HEK293 (cell line): ENCODE data around the gene GPC2.
A peak's percentile ranks its signal among the peaks of the same experiment; 100 is the strongest.

Experiments
- CTCF ChIA-PET: fragments of 350-600 bp; formaldehyde crosslinking; extraction: SDS; loops from one replicate; lab custom pipeline; 2021; ENCODE audit warnings: antibody characterized with exemption; lab: Yijun Ruan, JAX
- POLR2A ChIA-PET: fragments of 300-600 bp; formaldehyde crosslinking; extraction: SDS; loops from one replicate; lab custom pipeline; 2020; ENCODE audit warnings: antibody characterized with exemption, inconsistent platforms; lab: Yijun Ruan, JAX
- H3K27ac ChIP-seq: fragments of 200-500 bp; sonication (Bioruptor generic); 2 replicates; pipeline ENCODE4 v1.5.1; 2014; ENCODE audit warnings: low read depth, low read length, control low read depth, inconsistent platforms; ENCODE audit errors: extremely low read depth
- H3K36me3 ChIP-seq, 2 experiments: fragments of 200-500 bp in 1 of 2; sonication (Bioruptor generic) in 1 of 2; 1 replicate in 1 of 2; 2 replicates in 1 of 2; pipeline ENCODE4 v1.5.1; 2014 to 2017; ENCODE audit warnings: inconsistent platforms in 2 of 2, low read length in 2 of 2; ENCODE audit not compliant: control insufficient read depth in 2 of 2, insufficient read depth in 1 of 2
- H3K4me1 ChIP-seq: fragments of 200-500 bp; sonication (Bioruptor generic); 2 replicates; pipeline ENCODE4 v1.5.1; 2014; ENCODE audit warnings: mild to moderate bottlenecking, low read length, inconsistent platforms; ENCODE audit not compliant: control insufficient read depth, insufficient read depth
- H3K4me3 ChIP-seq: 2 replicates; pipeline ENCODE4 v1.5.1; 2011; ENCODE audit warnings: low read depth, mild to moderate bottlenecking, control low read depth, low read length, moderate library complexity
- H3K9me3 ChIP-seq: fragments of 200-500 bp; sonication (Bioruptor generic); 2 replicates; pipeline ENCODE4 v1.5.1; 2014; ENCODE audit warnings: low read depth, low read length, inconsistent platforms; ENCODE audit not compliant: control insufficient read depth, insufficient read depth
- BCL11B ChIP-seq: fragments of 450-650 bp; formaldehyde crosslinking; IDR thresholded peaks from 2 replicates; pipeline ENCODE4 v1.5.1; 2016; ENCODE audit warnings: low read depth, missing biosample characterization, missing genetic modification characterization
- ELK4 ChIP-seq: IDR thresholded peaks from 2 replicates; pipeline ENCODE4 v1.6.1; 2011; ENCODE audit warnings: mild to moderate bottlenecking, low read depth, low read length, borderline replicate concordance
- GLI2 ChIP-seq: fragments of 450-650 bp; formaldehyde crosslinking; IDR thresholded peaks from 2 replicates; pipeline ENCODE4; 2017; ENCODE audit warnings: missing biosample characterization, missing genetic modification characterization, low read depth, borderline replicate concordance
- GLIS1 ChIP-seq: fragments of 450-650 bp; formaldehyde crosslinking; IDR thresholded peaks from 2 replicates; pipeline ENCODE4 v1.5.1; 2016; ENCODE audit warnings: missing biosample characterization, missing genetic modification characterization
- GLIS2 ChIP-seq: fragments of 450-650 bp; formaldehyde crosslinking; IDR thresholded peaks from 2 replicates; pipeline ENCODE4 v1.5.1; 2016; ENCODE audit warnings: missing biosample characterization, missing genetic modification characterization
- INSM2 ChIP-seq: fragments of 450-650 bp; formaldehyde crosslinking; IDR thresholded peaks from 2 replicates; pipeline ENCODE4 v1.5.1; 2016; ENCODE audit warnings: missing biosample characterization, missing genetic modification characterization
- OSR2 ChIP-seq: fragments of 450-650 bp; formaldehyde crosslinking; IDR thresholded peaks from 2 replicates; pipeline ENCODE4 v1.5.1; 2016; ENCODE audit warnings: missing biosample characterization, missing genetic modification characterization
- PBX3 ChIP-seq: sonication (generic); formaldehyde crosslinking; IDR thresholded peaks from 2 replicates; pipeline ENCODE4 v1.8.1; 2022; ENCODE audit warnings: mild to moderate bottlenecking, moderate library complexity, missing genetic modification reagents
- PRDM10 ChIP-seq: fragments of 450-650 bp; formaldehyde crosslinking; IDR thresholded peaks from 2 replicates; pipeline ENCODE4 v1.5.1; 2016; ENCODE audit warnings: missing biosample characterization, missing genetic modification characterization
- SP3 ChIP-seq: fragments of 450-650 bp; formaldehyde crosslinking; IDR thresholded peaks from 2 replicates; pipeline ENCODE4 v1.5.1; 2016; ENCODE audit warnings: missing biosample characterization, missing genetic modification characterization
- TRIM28 ChIP-seq: IDR thresholded peaks from 2 replicates; pipeline ENCODE4 v1.6.1; 2011; ENCODE audit warnings: low read length, control low read depth, borderline replicate concordance
- YY1 ChIP-seq: fragments of 450-650 bp; formaldehyde crosslinking; IDR thresholded peaks from 2 replicates; pipeline ENCODE4 v1.5.1; 2018; ENCODE audit warnings: missing biosample characterization, missing genetic modification characterization
- ZBTB17 ChIP-seq: fragments of 450-650 bp; formaldehyde crosslinking; IDR thresholded peaks from 2 replicates; pipeline ENCODE4 v1.5.1; 2016; ENCODE audit warnings: missing biosample characterization, missing genetic modification characterization
- ZBTB26 ChIP-seq: fragments of 450-650 bp; formaldehyde crosslinking; optimal IDR thresholded peaks from 2 replicates; pipeline ENCODE3; 2016; ENCODE audit warnings: missing biosample characterization, mild to moderate bottlenecking, missing genetic modification characterization
- ZBTB7A ChIP-seq: fragments of 450-650 bp; formaldehyde crosslinking; IDR thresholded peaks from 2 replicates; pipeline ENCODE4 v1.5.1; 2016; ENCODE audit warnings: low read depth, missing biosample characterization, missing genetic modification characterization
- ZBTB8A ChIP-seq: fragments of 450-650 bp; formaldehyde crosslinking; IDR thresholded peaks from 2 replicates; pipeline ENCODE4 v1.5.1; 2016; ENCODE audit warnings: missing biosample characterization, missing genetic modification characterization
- ZEB2 ChIP-seq: fragments of 450-650 bp; formaldehyde crosslinking; IDR thresholded peaks from 2 replicates; pipeline ENCODE4 v1.5.1; 2016; ENCODE audit warnings: missing biosample characterization, missing genetic modification characterization
- ZFP37 ChIP-seq: fragments of 450-650 bp; formaldehyde crosslinking; IDR thresholded peaks from 2 replicates; pipeline ENCODE4 v1.5.1; 2016; ENCODE audit warnings: missing biosample characterization, missing genetic modification characterization
- ZNF132 ChIP-seq: fragments of 450-650 bp; formaldehyde crosslinking; IDR thresholded peaks from 2 replicates; pipeline ENCODE4 v1.5.1; 2017; ENCODE audit warnings: missing biosample characterization, missing genetic modification characterization, borderline replicate concordance
- ZNF24 ChIP-seq: fragments of 450-650 bp; formaldehyde crosslinking; IDR thresholded peaks from 2 replicates; pipeline ENCODE4 v1.5.1; 2016; ENCODE audit warnings: missing biosample characterization, missing genetic modification characterization
- ZNF248 ChIP-seq: fragments of 450-650 bp; formaldehyde crosslinking; IDR thresholded peaks from 2 replicates; pipeline ENCODE4 v1.5.1; 2017; ENCODE audit warnings: missing biosample characterization, missing genetic modification characterization
- ZNF501 ChIP-seq: fragments of 450-650 bp; formaldehyde crosslinking; IDR thresholded peaks from 2 replicates; pipeline ENCODE4 v1.5.1; 2016; ENCODE audit warnings: missing biosample characterization, missing genetic modification characterization
- ZNF600 ChIP-seq: fragments of 450-650 bp; formaldehyde crosslinking; IDR thresholded peaks from 2 replicates; pipeline ENCODE4 v1.5.1; 2016; ENCODE audit warnings: missing biosample characterization, missing genetic modification characterization
- ZNF610 ChIP-seq: fragments of 450-650 bp; formaldehyde crosslinking; IDR thresholded peaks from 2 replicates; pipeline ENCODE4 v1.5.1; 2016; ENCODE audit warnings: missing biosample characterization, missing genetic modification characterization, borderline replicate concordance
- ZNF704 ChIP-seq: fragments of 450-650 bp; formaldehyde crosslinking; IDR thresholded peaks from 2 replicates; pipeline ENCODE4 v1.5.1; 2016; ENCODE audit warnings: missing biosample characterization, missing genetic modification characterization

GPC2 gene

GRCh38 chr7:100177045-100178001 lies at the start of gene GPC2, which contains the start of gene STAG3:
Gene GPC2, minus strand, starts transcription at chr7:100177381. Its CDS starts 182 bp downstream, at chr7:100177199.
Gene STAG3, plus strand, starts transcription at chr7:100177918. Its CDS starts 2,639 bp downstream, at chr7:100180557.
- Histone ChIP-seq H3K9me3 (no peaks in the 10 kb centered on the region), H3K4me1 (no peaks in the 10 kb centered on the region), H3K36me3 (no peaks in the 10 kb centered on the region), H3K4me3 (peak within 1 kb of the TSS; percentile 66), H3K27ac (no peak within 1 kb of the TSS)
- POLR2A ChIA-PET = interaction anchor here (0.6 to 1.9 kb wide), 12 partner anchors 10 to 864 kb away, joined by 3 to 14 read pairs (median 4); partner anchors contain the start of genes GAL3ST4, LAMTOR4, MBLAC1 and TRAPPC14
- CTCF ChIA-PET = interaction anchor here (0.6 to 2.2 kb wide), 4 partner anchors 15 to 45 kb away, joined by 3 to 7 read pairs (median 5); no protein-coding TSS in a partner anchor
- 0 out of 2 replicates have a peak, but pooled peaks have one; percentile 9 for TF ChIP-seq GLIS1 (tag by site-specific recombination)
- TF ChIP-seq GLI2 (tag by site-specific recombination) = no peak
- TF ChIP-seq ZNF248 (tag by site-specific recombination) = no peak
- TF ChIP-seq YY1 = no peak
- TF ChIP-seq ZBTB8A (tag by site-specific recombination) = 0 out of 2 replicates have a peak, but pooled peaks have one; percentile 17
- no peak for TF ChIP-seq ZBTB7A (tag by site-specific recombination)
- TF ChIP-seq ZFP37 = no peak
- TF ChIP-seq TRIM28 = no peak
- no peak for TF ChIP-seq ZNF132
- no peak for TF ChIP-seq PRDM10 (tag by site-specific recombination)
- TF ChIP-seq SP3 (tag by site-specific recombination) = peak; percentile 78
- no peak for TF ChIP-seq ZEB2 (tag by site-specific recombination)
- no peak for TF ChIP-seq ELK4
- peak; percentile 27; the same call in 1 of the 2 replicates for TF ChIP-seq GLIS2 (tag by site-specific recombination)
- no peak for TF ChIP-seq BCL11B
- no peak for TF ChIP-seq ZNF704 (tag by site-specific recombination)
- peak; percentile 37 for TF ChIP-seq ZBTB26 (tag by site-specific recombination)
- TF ChIP-seq ZNF24 (tag by site-specific recombination) = no peak
- no peak for TF ChIP-seq OSR2 (tag by site-specific recombination)
- no peak for TF ChIP-seq ZNF501
- peak; percentile 96 for TF ChIP-seq ZBTB17 (tag by site-specific recombination)
- no peak for TF ChIP-seq INSM2 (tag by site-specific recombination)
- no peak for TF ChIP-seq ZNF610 (tag by site-specific recombination)
- peak; percentile 25; the same call in 1 of the 2 replicates for TF ChIP-seq ZNF600 (tag by site-specific recombination)
- peak; percentile 45; the same call in 1 of the 2 replicates for TF ChIP-seq PBX3
